ENCODE measurements around the gene DNASE2B.

- TF ChIP-seq ZNF274 (IDR thresholded peaks at IDR 0.05; ENCODE audit: low read depth, low read length): no peak
- no peak for TF ChIP-seq YY1 (IDR thresholded peaks at IDR 0.05; ENCODE audit: insufficient read depth, insufficient read length)
- no peak for TF ChIP-seq SUZ12 (IDR thresholded peaks at IDR 0.05; ENCODE audit: extremely low read depth, insufficient read depth, insufficient read length)
These were observed 30.0 kb downstream of the DNASE2B start for GRCh38 chr1:84428235-84428634.

Data from NT2/D1 (cell line).